Measurements from ENCODE around the gene BTG2. TPM values are rescaled to one million over a fixed set of nuclear protein-coding genes. Genes with fewer than 3 reads are reported as not detected.
A peak's percentile ranks its signal among the peaks of the same experiment; 100 is the strongest.

The BTG2 gene
- total and polyA plus RNA-seq, 2 donors (not counting 1 experiment from before 2014, with no cell fraction given), result 9.8 to 26.3 TPM

DNA sequence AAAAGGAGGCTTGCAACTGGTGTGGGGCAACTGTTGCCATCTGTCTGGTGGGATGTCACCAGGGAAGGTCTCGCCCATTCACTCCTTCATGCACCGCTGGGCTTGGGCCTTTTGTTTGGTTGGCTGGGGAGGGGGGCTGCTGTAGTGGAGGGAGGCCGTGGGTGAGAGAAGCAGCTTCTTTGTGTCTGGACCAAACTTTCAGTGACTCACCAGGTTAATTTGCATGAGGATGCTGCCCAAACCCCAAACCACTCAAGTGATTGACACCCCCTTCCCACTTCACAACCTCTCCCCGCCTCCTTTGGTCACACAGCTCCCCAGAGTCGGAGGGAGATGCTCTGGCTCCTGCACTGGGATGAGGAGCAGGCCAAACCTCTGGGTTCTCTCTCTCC lies 19.7 kb downstream of the BTG2 start:
- Histone ChIP-seq H3K79me2 (ENCODE audit: control insufficient read depth, insufficient read depth, low read length) (no peaks in the 10 kb centered on the region), H3K4me1 (ENCODE audit: control insufficient read depth, extremely low read depth, insufficient read depth, low read length) (peaks cover 2% of the 10 kb centered on the region), H2AFZ (ENCODE audit: low read length) (no peak overlapping the region), H4K20me1 (ENCODE audit: control insufficient read depth, extremely low read depth, insufficient read depth, low read length) (no peaks in the 10 kb centered on the region), H3K9ac (ENCODE audit: insufficient read depth, low read length) (no peak overlapping the region), H3K4me3 (replicated peaks in 1 of 4; ENCODE audit: control extremely low read depth in 1 of 4, insufficient read depth in 1 of 4, low read depth in 3 of 4, low read length in 4 of 4) (no peak overlapping the region), H3K4me2 (ENCODE audit: extremely low read depth, insufficient read depth, low read length) (no peak overlapping the region), H3K27ac (ENCODE audit: insufficient read depth, low read length) (no peak overlapping the region), H3K9me3 (ENCODE audit: control insufficient read depth, insufficient read depth, low read depth, low read length) (no peaks in the 10 kb centered on the region), H3K27me3 (ENCODE audit: control insufficient read depth, insufficient read depth, low read length) (peaks cover 40% of the 10 kb centered on the region), H3K36me3 (ENCODE audit: control insufficient read depth, insufficient read depth, low read length) (no peaks in the 10 kb centered on the region)
- peak in 1 of 2 donors; percentile 86 for DNase-seq (ENCODE audit: low read depth in 2 of 2)
- TF ChIP-seq EZH2 (IDR thresholded peaks at IDR 0.05; ENCODE audit: low read length, missing control alignments), result no peak
- TF ChIP-seq, protein P1, sequence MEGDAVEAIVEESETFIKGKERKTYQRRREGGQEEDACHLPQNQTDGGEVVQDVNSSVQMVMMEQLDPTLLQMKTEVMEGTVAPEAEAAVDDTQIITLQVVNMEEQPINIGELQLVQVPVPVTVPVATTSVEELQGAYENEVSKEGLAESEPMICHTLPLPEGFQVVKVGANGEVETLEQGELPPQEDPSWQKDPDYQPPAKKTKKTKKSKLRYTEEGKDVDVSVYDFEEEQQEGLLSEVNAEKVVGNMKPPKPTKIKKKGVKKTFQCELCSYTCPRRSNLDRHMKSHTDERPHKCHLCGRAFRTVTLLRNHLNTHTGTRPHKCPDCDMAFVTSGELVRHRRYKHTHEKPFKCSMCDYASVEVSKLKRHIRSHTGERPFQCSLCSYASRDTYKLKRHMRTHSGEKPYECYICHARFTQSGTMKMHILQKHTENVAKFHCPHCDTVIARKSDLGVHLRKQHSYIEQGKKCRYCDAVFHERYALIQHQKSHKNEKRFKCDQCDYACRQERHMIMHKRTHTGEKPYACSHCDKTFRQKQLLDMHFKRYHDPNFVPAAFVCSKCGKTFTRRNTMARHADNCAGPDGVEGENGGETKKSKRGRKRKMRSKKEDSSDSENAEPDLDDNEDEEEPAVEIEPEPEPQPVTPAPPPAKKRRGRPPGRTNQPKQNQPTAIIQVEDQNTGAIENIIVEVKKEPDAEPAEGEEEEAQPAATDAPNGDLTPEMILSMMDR (conservative IDR thresholded peaks at IDR 0.05 in 1 of 2, IDR thresholded peaks at IDR 0.05 in 1 of 2; ENCODE audit: low read depth in 1 of 2, low read length in 2 of 2), result no peak

- no peak for DNase-seq (ENCODE audit: low read depth in 2 of 2)
- H3K9ac ChIP-seq (ENCODE audit: insufficient read depth, low read length), result no peak overlapping the region
- no peak overlapping the region for H3K4me3 ChIP-seq (replicated peaks in 1 of 4; ENCODE audit: control extremely low read depth in 1 of 4, insufficient read depth in 1 of 4, low read depth in 3 of 4, low read length in 4 of 4)
- H3K4me1 ChIP-seq (ENCODE audit: control insufficient read depth, extremely low read depth, insufficient read depth, low read length), result peaks cover 2% of the 10 kb centered on the region
- H3K9me3 ChIP-seq (ENCODE audit: control insufficient read depth, insufficient read depth, low read depth, low read length), result no peaks in the 10 kb centered on the region
- no peak overlapping the region for H3K4me2 ChIP-seq (ENCODE audit: extremely low read depth, insufficient read depth, low read length)
- H3K79me2 ChIP-seq (ENCODE audit: control insufficient read depth, insufficient read depth, low read length), result no peaks in the 10 kb centered on the region
- TF ChIP-seq, protein P1 (conservative IDR thresholded peaks at IDR 0.05 in 1 of 2, IDR thresholded peaks at IDR 0.05 in 1 of 2; ENCODE audit: low read depth in 1 of 2, low read length in 2 of 2), result no peak
- no peak for TF ChIP-seq EZH2 (IDR thresholded peaks at IDR 0.05; ENCODE audit: low read length, missing control alignments)
- peaks cover 38% of the 10 kb centered on the region for H3K27me3 ChIP-seq (ENCODE audit: control insufficient read depth, insufficient read depth, low read length)
- H3K36me3 ChIP-seq (ENCODE audit: control insufficient read depth, insufficient read depth, low read length), result no peaks in the 10 kb centered on the region
- H3K27ac ChIP-seq (ENCODE audit: insufficient read depth, low read length), result no peak overlapping the region
- no peak overlapping the region for H2AFZ ChIP-seq (ENCODE audit: low read length)
- no peaks in the 10 kb centered on the region for H4K20me1 ChIP-seq (ENCODE audit: control insufficient read depth, extremely low read depth, insufficient read depth, low read length)
Observed at GRCh38 chr1:203325418-203326091, 20.2 kb downstream of the BTG2 start.

DNA sequence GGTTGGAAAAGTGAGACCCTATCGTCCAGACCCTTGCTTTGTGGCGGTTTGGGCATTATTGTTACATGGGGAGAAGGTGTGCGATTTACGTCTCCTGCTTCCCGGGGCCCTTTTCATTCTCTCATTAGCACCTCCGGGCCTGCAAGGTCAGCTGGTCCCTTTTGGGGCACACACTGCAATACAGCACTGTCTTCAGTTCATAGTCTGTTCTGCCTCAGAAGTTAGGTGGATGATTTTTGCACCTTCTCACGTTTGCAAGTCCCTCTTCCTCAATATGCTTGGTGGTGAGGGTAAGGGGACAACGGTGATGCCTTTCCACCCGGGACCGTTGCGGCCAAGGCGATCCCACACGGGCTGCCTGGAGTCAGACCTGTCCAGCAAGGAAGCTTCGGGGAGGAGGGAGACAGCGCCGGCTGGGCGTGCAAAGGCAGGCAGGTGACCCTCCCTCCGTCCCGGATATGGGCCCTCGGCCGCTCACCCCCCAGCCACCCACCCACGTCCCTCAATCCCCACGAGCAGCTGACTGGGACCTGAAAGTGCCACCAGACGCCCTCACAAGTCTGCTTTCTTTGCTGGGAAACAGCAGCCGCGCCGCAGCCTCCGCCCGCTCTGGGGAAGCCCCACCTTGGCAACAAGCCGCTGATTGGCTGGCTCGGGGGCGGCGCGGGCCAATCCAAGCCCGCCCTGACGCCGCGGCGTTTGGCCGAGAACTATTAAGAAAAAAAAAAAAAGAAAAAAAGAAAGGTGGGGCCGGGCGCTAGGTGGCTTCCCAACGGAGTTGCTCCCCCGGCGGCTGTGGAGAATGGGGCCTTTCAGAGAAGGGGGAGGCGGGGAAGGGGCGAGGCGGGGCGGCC lies 21.7 kb downstream of the BTG2 start:
- H3K4me1 ChIP-seq (ENCODE audit: control insufficient read depth, extremely low read depth, insufficient read depth, low read length), result peaks cover 2% of the 10 kb centered on the region
- peak; percentile 80 to 83 for DNase-seq (ENCODE audit: low read depth in 2 of 2)
- H3K27ac ChIP-seq (ENCODE audit: insufficient read depth, low read length), result no peak overlapping the region
- H3K9ac ChIP-seq (ENCODE audit: insufficient read depth, low read length), result no peak overlapping the region
- peak overlapping the region; percentile 43 to 58 (median 48) for H3K4me3 ChIP-seq (replicated peaks in 1 of 4; ENCODE audit: control extremely low read depth in 1 of 4, insufficient read depth in 1 of 4, low read depth in 3 of 4, low read length in 4 of 4)
- H3K36me3 ChIP-seq (ENCODE audit: control insufficient read depth, insufficient read depth, low read length), result no peaks in the 10 kb centered on the region
- H4K20me1 ChIP-seq (ENCODE audit: control insufficient read depth, extremely low read depth, insufficient read depth, low read length), result no peaks in the 10 kb centered on the region
- H3K4me2 ChIP-seq (ENCODE audit: extremely low read depth, insufficient read depth, low read length), result peak overlapping the region; percentile 30
- H3K79me2 ChIP-seq (ENCODE audit: control insufficient read depth, insufficient read depth, low read length), result no peaks in the 10 kb centered on the region
- H3K9me3 ChIP-seq (ENCODE audit: control insufficient read depth, insufficient read depth, low read depth, low read length), result no peaks in the 10 kb centered on the region
- peaks cover 40% of the 10 kb centered on the region for H3K27me3 ChIP-seq (ENCODE audit: control insufficient read depth, insufficient read depth, low read length)
- peak overlapping the region; percentile 78 for H2AFZ ChIP-seq (ENCODE audit: low read length)
- TF ChIP-seq, protein P1 (conservative IDR thresholded peaks at IDR 0.05 in 1 of 2, IDR thresholded peaks at IDR 0.05 in 1 of 2; ENCODE audit: low read depth in 1 of 2, low read length in 2 of 2), result no peak
- peak; percentile 68 for TF ChIP-seq EZH2 (IDR thresholded peaks at IDR 0.05; ENCODE audit: low read length, missing control alignments)
